ENCODE measurements around the gene GPLD1. TPM values are rescaled to one million over a fixed set of nuclear protein-coding genes. Genes with fewer than 3 reads are reported as not detected.

Gene GPLD1
- total and polyA plus RNA-seq, 9 of the 15 experiments (the other 6 are each of a cell fraction or from before 2014, with no cell fraction given) = 0.11 to 1.3 (median 0.82) TPM

DNA sequence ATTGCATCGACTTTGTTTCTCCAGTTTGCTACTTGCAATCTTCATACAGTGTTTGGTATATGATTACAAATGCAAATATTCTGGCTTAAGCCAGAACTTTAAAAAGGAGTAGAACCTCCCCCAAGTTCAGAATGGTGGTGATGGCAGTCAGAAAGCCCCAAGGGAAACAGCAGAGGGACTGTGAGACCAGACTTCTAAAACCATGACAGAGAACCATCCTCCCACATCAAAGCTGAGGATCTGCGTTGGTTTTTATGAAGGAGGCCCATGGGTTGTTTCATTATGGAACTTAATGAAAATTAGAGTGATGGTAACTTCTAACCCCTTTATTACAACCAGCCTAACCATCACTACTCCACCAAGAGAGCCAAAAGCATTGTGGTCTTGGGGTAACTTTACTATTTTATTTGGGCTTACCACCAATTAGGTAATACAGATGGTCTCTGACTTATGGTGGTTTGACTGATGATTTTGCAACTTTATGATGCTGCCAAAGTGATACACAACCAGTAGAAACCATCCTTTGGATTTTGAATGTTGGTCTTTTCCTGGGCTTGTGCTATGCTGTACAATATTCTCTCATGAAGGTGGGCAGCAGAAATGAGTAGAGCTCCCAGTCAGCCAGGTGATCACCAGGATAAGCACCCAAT, 97.5 kb downstream of the GPLD1 start:
- TF ChIP-seq CREM (IDR thresholded peaks at IDR 0.05; ENCODE audit: low read depth) (no peak), U2AF1 (optimal IDR thresholded peaks at IDR 0.05; ENCODE audit: low read depth, low read length) (no peak), SAP30 (IDR thresholded peaks at IDR 0.05; ENCODE audit: borderline replicate concordance, insufficient read depth, low read depth, low read length, poor library complexity, severe bottlenecking) (no peak), ZNF140 (CRISPR knock-in tag; IDR thresholded peaks at IDR 0.05) (no peak), PHF8 (IDR thresholded peaks at IDR 0.05; ENCODE audit: borderline replicate concordance, low read length) (no peak), SNRNP70 (optimal IDR thresholded peaks at IDR 0.05; ENCODE audit: low read depth, low read length) (no peak), NCOA4 (IDR thresholded peaks at IDR 0.05; ENCODE audit: partially characterized antibody) (no peak), HNRNPH1 (optimal IDR thresholded peaks at IDR 0.05; ENCODE audit: low read depth, low read length) (no peak), HNRNPUL1 (IDR thresholded peaks at IDR 0.05; ENCODE audit: low read length) (no peak), JUND (IDR thresholded peaks at IDR 0.05; ENCODE audit: borderline replicate concordance, low read depth, low read length) (no peak), JUND (tag; IDR thresholded peaks at IDR 0.05; ENCODE audit: borderline replicate concordance, low read depth, low read length) (no peak), E2F3 (CRISPR knock-in tag; IDR thresholded peaks at IDR 0.05) (no peak), FOXJ2 (tag; IDR thresholded peaks at IDR 0.05) (no peak), BRD4 (IDR thresholded peaks at IDR 0.05) (no peak), CBFA2T2 (conservative IDR thresholded peaks at IDR 0.05) (no peak), KDM4B (IDR thresholded peaks at IDR 0.05; ENCODE audit: borderline replicate concordance in 2 of 2, low read depth in 1 of 2) (no peak)
- TF ChIP-seq, protein P1, sequence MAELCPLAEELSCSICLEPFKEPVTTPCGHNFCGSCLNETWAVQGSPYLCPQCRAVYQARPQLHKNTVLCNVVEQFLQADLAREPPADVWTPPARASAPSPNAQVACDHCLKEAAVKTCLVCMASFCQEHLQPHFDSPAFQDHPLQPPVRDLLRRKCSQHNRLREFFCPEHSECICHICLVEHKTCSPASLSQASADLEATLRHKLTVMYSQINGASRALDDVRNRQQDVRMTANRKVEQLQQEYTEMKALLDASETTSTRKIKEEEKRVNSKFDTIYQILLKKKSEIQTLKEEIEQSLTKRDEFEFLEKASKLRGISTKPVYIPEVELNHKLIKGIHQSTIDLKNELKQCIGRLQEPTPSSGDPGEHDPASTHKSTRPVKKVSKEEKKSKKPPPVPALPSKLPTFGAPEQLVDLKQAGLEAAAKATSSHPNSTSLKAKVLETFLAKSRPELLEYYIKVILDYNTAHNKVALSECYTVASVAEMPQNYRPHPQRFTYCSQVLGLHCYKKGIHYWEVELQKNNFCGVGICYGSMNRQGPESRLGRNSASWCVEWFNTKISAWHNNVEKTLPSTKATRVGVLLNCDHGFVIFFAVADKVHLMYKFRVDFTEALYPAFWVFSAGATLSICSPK (IDR thresholded peaks at IDR 0.05; ENCODE audit: borderline replicate concordance) = no peak
- intact Hi-C loops (cut with micrococcal nuclease) (no loop called here), in situ Hi-C loops (cut with MboI) (no loop called here)
- BruUV-seq (replicated peaks) = no TSS peak
- H3K79me2 ChIP-seq (ENCODE audit: control insufficient read depth, insufficient read depth, low read length) = no peaks in the 10 kb centered on the region
- no peak for DNase-seq (ENCODE audit: extremely low read depth in 1 of 4, low spot score in 3 of 4)
- H3K9me1 ChIP-seq (ENCODE audit: control insufficient read depth, insufficient read depth, low read length) = no peaks in the 10 kb centered on the region
- 2% methylated on average over 2 of the region's 2 CpGs for WGBS (ENCODE audit: insufficient coverage, low coverage, missing lambda C conversion rate)
- H3K27ac ChIP-seq (ENCODE audit: extremely low read depth, low read depth, low read length) = no peak overlapping the region
- no peak overlapping the region for H3K4me3 ChIP-seq
- no peak for FAIRE-seq
- H3K9me3 ChIP-seq (replicated peaks; ENCODE audit: control insufficient read depth, insufficient read depth, low read depth, low read length) = peaks cover 7% of the 10 kb centered on the region; the same call in 1 of the 2 replicates
- 0 out of 5 replicates have a peak, but pooled peaks cover 0 to under 1% of the 10 kb centered on the region in 2 experiments for H3K27me3 ChIP-seq (ENCODE audit: control insufficient read depth in 2 of 2, insufficient read depth in 2 of 2, low read length in 2 of 2)
- no peaks in the 10 kb centered on the region for H4K20me1 ChIP-seq (replicated peaks; ENCODE audit: control insufficient read depth, insufficient read depth, low read length)
- no peak overlapping the region for H3K9ac ChIP-seq (ENCODE audit: insufficient read depth in 1 of 2, low read depth in 2 of 2, low read length in 2 of 2)
- peaks cover 2 to 6% of the 10 kb centered on the region in 2 experiments; a peak in 2 of 5 replicates for H3K4me1 ChIP-seq (replicated peaks in 1 of 2; ENCODE audit: control insufficient read depth in 2 of 2, insufficient read depth in 2 of 2, low read length in 2 of 2)
- ATAC-seq = no peak
- no peak overlapping the region for H2AFZ ChIP-seq (ENCODE audit: low read depth, low read length)
- no peak overlapping the region for H3K4me2 ChIP-seq (ENCODE audit: insufficient read depth, low read length)
- POLR2A ChIA-PET = interaction anchor here (1.5 kb wide), 1 partner anchor 11 kb away, joined by 6 read pairs; the partner anchor contains the start of gene MRS2
- H3K36me3 ChIP-seq (ENCODE audit: control insufficient read depth, insufficient read depth, low read length) = no peaks in the 10 kb centered on the region
- CTCF ChIA-PET (ENCODE audit: low intra/inter-chr PET ratio) = no interaction called here
